Brain microvascular endothelial cell (primary cell): ENCODE data around the gene MTARC1.

Experiments
- DNase-seq: peaks from one replicate; pipeline ENCODE4 v3.0.0-alpha.2; 2020
- H3K27ac ChIP-seq: fragments of 250-450 bp; sonication (Bioruptor Pico); 2 replicates; pipeline ENCODE4 v1.5.1; 2020; ENCODE audit warnings: mild to moderate bottlenecking, moderate library complexity
- H3K27me3 ChIP-seq: fragments of 250-450 bp; sonication (Bioruptor Pico); replicated peaks from 2 replicates; pipeline ENCODE4 v1.5.1; 2020; ENCODE audit warnings: mild to moderate bottlenecking
- H3K36me3 ChIP-seq: fragments of 250-450 bp; sonication (Bioruptor Pico); replicated peaks from 2 replicates; pipeline ENCODE4 v1.5.1; 2020; ENCODE audit warnings: mild to moderate bottlenecking
- H3K4me3 ChIP-seq: 2 replicates; pipeline ENCODE4 v1.5.1; 2011; ENCODE audit warnings: low read depth, mild to moderate bottlenecking, control low read depth, low read length, moderate library complexity
- in situ Hi-C: cut with HindIII; loops from 2 replicates; pipeline ENCODE4 v1.10.0; 2017; ENCODE audit warnings: low sequenced_read_pairs, low pct_ligation_motif_present
- TF ChIP-seq, protein P1 (sequence below): IDR thresholded peaks from 2 replicates; pipeline ENCODE4 v1.5.1; 2011; ENCODE audit warnings: low read depth, mild to moderate bottlenecking, moderate library complexity, low read length, control low read depth, inconsistent platforms; ENCODE audit errors: missing control alignments

MTARC1 gene

DNA sequence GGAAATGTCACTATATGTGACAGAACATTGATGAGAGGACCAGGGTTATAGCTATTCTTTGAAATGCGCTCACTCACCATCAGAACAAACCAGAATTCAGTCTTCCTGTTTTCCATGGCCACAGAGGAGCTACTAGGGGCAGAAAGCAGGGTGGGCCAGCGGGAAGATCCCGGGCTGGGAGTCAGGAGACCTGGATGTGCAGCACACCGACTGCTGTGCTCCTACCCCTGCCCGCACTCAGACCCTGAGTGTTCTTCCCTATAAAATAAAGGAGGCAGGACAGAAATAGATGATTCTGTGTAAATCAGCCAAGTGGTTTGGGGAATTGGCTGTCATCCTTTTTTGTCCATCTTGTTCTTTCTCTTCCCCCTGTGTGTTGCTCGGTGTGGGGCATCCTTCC is 21.0 kb downstream of the MTARC1 start:
- Histone ChIP-seq H3K36me3 (no peaks in the 10 kb centered on the region), H3K27me3 (no peaks in the 10 kb centered on the region), H3K27ac (no peak overlapping the region), H3K4me3 (no peak overlapping the region)
- in situ Hi-C loops = no loop called here
- TF ChIP-seq, protein P1, sequence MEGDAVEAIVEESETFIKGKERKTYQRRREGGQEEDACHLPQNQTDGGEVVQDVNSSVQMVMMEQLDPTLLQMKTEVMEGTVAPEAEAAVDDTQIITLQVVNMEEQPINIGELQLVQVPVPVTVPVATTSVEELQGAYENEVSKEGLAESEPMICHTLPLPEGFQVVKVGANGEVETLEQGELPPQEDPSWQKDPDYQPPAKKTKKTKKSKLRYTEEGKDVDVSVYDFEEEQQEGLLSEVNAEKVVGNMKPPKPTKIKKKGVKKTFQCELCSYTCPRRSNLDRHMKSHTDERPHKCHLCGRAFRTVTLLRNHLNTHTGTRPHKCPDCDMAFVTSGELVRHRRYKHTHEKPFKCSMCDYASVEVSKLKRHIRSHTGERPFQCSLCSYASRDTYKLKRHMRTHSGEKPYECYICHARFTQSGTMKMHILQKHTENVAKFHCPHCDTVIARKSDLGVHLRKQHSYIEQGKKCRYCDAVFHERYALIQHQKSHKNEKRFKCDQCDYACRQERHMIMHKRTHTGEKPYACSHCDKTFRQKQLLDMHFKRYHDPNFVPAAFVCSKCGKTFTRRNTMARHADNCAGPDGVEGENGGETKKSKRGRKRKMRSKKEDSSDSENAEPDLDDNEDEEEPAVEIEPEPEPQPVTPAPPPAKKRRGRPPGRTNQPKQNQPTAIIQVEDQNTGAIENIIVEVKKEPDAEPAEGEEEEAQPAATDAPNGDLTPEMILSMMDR = no peak
- no peak for DNase-seq

DNA sequence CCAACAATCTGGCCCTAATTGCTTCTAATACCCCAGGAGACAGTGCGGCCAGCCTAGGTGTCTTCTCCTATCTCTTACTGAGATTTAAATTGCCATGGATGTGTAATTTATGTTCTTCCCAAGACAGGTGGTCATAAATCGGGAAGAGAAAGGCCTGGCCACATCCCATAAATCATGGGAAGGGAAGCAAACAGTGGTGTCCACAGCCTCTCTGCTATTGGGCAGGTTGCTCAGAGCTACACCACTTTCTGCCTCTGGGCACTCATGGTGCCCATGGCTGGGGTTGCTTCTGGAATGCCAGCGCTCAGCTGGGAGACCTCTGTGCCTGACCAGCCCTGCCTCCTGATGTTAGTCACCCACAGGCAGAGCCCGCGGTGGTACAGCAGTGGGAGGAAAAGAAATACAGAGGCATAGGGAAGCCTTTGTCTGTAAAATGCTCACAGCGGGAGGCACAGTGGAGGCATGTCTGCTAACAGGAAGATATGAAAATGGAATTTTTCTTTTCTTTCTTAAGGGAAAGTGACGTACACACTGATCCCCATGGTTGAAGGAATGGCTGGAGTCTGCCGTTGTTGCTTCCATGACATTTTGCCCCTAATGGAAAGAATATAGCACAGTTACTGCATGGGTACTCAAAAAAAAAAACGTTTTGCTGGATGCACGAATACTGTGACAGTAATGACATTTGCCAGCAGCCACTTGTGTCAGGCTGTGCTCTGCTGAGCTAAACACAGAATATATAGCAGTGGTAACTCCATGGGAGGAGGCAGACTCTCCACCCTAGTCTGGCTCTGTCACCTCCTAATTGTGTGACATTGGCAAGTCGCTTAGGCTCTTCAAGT is 21.9 kb downstream of the MTARC1 start:
- no peak overlapping the region for H3K4me3 ChIP-seq
- H3K27ac ChIP-seq = no peak overlapping the region
- H3K27me3 ChIP-seq = no peaks in the 10 kb centered on the region
- H3K36me3 ChIP-seq = no peaks in the 10 kb centered on the region
- TF ChIP-seq, protein P1 = no peak
- peak; percentile 47 for DNase-seq
- in situ Hi-C loops = no loop called here

DNA sequence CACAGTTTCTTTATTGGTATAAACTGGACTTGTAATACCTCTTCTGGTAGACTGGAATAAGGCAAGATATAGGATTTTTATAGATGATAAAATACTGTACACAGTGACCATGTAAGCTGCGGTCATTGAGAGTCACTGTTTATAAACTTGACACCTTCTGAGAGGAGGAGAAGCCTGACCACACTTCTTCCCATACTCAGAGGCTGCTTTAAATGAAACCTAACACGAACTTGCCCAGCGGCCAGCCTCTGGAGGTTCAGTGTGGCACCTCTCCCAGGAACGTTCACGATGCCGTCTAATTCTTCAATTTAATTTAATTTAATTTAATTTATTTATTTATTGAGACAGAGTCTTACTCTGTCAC is 22.5 kb downstream of the MTARC1 start:
- no peak for DNase-seq
- no peaks in the 10 kb centered on the region for H3K36me3 ChIP-seq
- no peak overlapping the region for H3K4me3 ChIP-seq
- TF ChIP-seq, protein P1 = no peak
- H3K27ac ChIP-seq = no peak overlapping the region
- no peaks in the 10 kb centered on the region for H3K27me3 ChIP-seq
- in situ Hi-C loops = no loop called here

DNA sequence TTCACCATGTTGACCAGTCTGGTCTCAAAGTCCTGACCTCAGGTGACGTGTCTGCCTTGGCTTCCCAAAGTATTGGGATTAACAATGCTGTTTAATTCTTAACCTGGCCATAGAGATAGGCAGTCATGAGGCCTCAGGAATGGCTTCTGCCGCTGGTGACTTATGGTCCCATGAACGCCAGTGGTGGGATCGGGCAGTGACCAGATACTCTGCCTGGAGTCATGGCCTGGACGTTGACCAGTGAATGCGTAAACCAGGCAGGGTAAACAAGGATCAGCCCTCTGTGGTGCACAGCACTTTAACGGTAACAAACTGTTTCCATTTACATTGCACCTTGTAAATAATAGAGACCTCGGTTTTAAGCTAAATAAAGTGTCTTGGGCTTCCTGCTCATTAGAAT is 23.0 kb downstream of the MTARC1 start:
- TF ChIP-seq, protein P1 = no peak
- DNase-seq = no peak
- H3K36me3 ChIP-seq = no peaks in the 10 kb centered on the region
- no peak overlapping the region for H3K4me3 ChIP-seq
- no peaks in the 10 kb centered on the region for H3K27me3 ChIP-seq
- no peak overlapping the region for H3K27ac ChIP-seq
- in situ Hi-C loops = no loop called here

DNA sequence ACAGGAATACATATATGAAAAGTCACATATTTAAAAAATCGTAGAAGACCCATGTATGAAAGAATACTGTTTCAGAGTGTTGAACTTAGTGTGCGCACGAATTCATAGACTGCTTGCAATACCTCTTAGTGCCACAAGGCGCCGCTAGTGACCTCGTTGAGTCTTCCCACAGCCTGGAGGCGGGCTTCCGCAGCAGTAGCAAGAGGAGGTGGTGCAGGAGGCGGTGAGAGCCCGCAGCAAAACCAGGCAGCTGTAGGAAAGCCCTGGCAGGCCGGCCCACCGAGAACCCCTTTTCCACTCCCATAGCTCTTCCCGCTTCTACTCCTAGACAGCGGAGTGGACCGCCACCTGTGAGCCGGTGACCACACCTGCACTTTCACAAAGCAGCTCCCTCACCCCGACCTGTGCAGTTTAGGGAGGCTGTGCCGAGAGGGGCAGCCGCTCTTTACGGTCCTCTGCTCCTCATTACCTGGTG is 23.5 kb downstream of the MTARC1 start:
- H3K36me3 ChIP-seq = no peaks in the 10 kb centered on the region
- peak overlapping the region; percentile 9 for H3K4me3 ChIP-seq
- TF ChIP-seq, protein P1 = peak; percentile 92
- peak; percentile 70 for DNase-seq
- no peak overlapping the region for H3K27ac ChIP-seq
- in situ Hi-C loops = no loop called here
- no peaks in the 10 kb centered on the region for H3K27me3 ChIP-seq

DNA sequence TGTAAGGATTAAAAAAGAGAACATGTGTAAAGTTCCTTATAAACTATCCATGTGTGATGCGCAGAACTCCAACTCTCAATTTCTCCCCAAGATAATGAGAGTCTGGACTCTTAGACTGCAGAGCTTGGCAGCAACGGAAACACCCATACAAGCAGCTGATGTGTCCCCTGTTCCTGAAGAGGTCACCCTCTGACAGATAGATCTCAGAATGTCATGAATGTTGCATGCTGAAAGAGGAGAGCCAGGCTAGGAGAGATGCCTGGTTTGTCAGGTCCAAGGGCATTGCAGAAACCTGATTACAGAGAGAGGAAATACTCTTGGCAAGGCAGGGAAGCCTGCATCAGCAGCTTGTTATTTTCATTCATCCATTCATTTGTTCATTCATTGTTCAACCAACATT is 24.2 kb downstream of the MTARC1 start:
- DNase-seq = no peak
- H3K27ac ChIP-seq = no peak overlapping the region
- no peaks in the 10 kb centered on the region for H3K27me3 ChIP-seq
- no peaks in the 10 kb centered on the region for H3K36me3 ChIP-seq
- no peak overlapping the region for H3K4me3 ChIP-seq
- in situ Hi-C loops = no loop called here
- TF ChIP-seq, protein P1 = no peak
